HG03378 (cell line): Measurements from ENCODE around the gene M1AP.

ENCODE experiments used
- ATAC-seq: cut with Tn5 transposase; IDR thresholded peaks from one replicate; pipeline ENCODE4 v1.9.1; 2021; ENCODE audit warnings: mild to moderate bottlenecking, moderate library complexity; ENCODE audit not compliant: unreplicated experiment

Gene M1AP

DNA sequence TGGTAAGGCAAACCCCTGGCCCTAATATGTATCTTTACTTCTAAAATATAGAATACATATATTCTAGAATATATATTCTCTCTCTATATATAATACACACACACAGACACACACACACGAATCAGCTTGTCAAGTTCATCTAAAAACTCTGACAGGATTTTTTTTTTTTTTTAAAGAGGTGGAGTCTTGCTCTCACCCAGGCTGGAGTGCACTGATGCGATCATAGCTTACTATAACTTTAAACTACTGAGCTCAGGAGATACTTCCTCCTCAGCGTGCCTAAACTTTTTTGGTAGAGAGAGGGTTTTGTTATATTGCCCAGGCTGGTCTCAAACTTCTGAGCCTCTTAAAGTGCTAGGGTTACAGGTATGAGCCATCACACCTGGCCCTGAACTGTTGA lies 48.5 kb downstream of the M1AP start:
- no peak for ATAC-seq

DNA sequence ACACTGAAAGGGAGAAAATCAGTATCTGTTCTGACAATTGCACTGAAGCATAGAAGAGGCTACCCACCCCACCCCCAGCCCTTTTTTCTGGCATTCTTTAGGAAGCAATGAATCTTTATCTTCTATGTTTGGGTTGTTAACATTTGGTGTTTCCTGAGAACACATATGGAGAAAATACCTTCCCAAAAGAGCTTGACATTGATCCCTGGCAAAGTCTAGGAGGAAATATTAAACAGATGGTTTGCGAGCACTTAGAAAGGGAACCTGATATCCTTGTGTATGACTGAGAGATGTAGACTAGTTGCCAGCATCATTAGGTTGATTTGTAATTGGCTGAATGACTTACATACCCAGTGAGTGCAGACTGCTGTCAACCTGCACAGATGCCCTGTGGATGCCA lies 50.7 kb downstream of the M1AP start:
- ATAC-seq, result no peak

DNA sequence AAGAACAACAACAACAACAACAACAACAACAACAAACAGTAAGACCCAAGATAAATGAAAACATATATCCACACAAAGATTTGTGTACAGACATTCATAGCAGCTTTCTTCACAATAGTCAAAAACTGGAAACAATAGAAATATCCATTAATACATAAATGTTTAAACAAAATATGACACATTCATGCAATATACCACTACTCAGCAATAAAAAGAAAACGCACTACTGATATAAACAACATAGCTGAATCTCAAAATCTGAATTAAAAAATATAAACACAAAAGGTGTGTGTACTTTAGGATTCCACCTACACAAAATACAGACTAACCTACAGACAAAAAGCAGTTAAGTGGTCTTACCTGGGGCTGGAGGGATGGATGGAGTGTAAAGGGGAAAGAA lies 51.5 kb downstream of the M1AP start:
- no peak for ATAC-seq

DNA sequence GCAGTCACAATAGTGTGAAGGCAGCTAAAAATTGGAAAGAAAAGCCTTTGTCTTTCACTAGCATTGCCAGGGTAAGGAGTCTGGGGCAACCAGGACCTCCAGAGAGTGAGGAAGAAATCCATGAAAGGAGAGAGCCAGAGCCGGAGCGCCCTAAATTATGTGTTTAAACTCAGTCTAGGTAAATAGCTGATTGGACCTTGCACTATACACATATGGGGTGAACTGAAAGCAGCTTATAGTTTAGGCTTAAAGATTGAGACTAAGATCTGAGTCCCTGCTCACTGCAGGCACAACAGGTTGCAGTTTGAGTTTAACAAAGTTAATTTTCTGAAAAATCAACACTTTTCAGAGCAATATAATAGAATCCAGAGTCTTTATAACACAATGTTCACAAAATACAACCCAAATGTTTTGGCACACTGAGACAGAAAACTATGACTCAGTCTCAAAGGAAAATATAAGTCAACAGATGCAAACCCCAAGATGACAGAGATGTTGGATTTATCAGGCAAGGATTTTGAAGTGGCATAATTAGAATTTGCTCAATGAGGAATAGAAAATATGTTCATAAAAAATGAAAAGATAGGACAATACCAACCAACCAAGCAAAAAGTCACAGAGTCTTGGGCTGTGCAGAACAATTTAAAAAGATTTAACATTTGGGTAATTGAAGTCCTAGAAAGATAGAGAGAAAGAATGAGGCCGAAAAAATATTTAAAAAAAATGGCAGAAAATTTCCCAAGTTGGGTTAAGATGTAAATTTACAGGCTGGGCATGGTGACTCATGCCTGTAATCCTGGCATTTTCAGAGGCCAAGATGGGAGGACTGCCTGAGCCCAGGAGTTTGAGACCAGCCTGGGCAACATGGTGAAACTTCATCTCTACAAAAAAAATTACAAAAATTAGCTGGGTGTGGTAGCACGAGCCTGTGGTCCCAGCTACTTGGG lies 54.0 kb downstream of the M1AP start:
- ATAC-seq, result no peak

DNA sequence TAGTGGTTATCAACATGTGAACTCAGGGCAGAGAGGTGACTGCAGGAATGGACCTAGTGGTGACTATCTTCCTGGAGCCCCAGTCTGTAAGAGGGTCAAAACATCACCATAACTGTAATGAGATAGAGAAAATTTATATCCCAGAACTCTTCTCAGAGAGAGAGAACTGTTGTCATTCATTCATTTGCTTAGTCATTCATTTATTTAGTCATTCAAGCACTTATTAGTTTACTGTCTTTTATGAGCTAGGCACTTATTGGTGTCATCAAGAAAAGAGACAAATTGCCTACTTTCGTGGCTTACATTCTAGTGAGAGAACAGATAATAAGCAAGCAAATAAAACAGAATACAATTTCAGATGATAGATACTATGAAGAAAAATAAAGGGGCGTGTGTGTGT lies 59.5 kb downstream of the M1AP start:
- no peak for ATAC-seq

DNA sequence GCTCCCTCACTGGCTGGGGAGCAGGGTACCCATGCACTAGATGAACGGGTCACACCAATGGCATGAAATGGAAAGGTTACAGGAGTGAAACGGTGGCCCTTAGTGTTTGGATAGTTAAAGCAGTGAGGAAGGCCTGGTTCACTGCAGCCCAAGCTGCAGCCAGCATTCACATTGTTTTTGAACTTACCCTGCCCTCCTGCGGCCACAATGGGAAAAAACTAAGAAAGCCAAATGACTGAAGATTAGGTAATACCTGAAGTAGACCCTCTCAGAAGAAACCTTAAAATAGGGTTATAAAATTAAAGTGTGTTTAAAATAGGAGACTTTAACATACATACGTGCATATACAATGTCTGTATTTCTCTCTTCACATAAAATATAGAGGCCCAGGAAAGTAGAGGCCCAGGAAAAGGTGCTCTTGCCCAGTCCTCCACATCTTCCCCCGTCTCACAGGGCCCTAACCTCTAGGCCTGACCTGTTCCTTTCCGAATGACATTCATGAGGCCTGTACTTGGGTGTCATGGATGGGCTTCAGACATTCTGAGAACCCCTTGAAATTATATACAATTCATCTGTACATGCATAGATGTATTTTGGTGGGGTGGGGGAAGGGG lies 60.4 kb downstream of the M1AP start:
- peak; percentile 66 for ATAC-seq

DNA sequence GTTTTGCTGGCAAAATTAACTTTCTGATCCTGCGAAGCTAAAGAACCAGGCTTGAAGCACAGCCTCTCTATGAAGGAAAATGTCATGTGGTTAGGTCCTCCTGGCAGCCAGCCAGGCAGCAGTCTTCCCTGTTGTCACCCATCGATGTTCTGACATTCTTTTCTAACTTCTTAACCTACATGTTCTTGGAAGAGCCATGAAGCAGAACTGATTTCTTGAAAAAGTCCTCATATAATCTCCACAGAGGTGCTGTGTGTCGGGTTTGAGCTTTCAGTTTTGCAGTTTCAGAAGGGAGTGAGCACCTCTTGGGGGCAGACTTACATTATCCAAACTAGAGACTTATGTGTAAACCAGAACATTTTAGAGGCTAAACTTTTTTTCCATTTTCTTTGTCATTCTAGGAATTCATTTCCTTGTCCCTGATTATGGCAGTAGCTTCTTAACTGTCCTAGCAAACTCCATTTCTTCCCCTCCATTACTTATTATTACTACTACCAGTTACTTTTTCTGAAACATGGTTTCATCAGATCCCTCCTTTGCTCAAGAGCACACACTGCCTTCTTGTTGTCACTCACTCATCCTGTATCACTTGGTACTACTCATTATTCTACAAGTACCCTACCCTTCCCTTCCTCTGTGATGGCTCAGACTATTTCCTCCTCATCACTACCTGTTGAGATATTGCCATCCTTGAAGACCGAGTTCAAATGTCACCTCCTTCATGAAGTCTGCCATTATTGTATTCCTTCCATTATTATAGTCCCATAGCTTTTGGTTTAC lies 62.5 kb downstream of the M1AP start:
- peak; percentile 42 for ATAC-seq

DNA sequence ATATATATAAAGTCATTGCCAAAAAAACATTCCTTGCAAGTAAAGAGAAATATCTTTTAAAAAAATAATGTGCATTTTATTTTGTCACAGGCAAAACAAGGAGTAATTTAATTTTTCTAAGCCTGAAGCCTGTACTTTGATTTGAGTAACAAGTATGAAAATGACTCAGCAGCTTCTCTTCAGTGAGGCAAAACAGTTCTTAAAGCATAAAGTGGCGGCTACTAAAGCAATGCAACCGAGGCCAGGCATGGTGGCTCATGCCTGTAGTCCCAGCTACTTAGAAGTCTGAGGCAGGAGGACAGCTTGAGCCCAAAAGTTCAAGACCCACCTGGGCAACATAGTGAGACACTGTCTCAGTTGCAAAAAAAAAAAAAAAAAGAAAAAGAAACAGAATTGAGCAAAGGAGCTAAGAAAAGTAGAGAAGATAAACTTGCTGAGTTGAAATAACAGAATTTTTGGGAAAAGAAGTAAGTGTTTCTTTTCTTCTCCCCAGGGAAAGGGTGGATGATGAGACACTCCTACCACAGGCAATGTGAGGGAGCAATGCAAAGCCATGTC lies 64.0 kb downstream of the M1AP start:
- ATAC-seq, result peak; percentile 64

DNA sequence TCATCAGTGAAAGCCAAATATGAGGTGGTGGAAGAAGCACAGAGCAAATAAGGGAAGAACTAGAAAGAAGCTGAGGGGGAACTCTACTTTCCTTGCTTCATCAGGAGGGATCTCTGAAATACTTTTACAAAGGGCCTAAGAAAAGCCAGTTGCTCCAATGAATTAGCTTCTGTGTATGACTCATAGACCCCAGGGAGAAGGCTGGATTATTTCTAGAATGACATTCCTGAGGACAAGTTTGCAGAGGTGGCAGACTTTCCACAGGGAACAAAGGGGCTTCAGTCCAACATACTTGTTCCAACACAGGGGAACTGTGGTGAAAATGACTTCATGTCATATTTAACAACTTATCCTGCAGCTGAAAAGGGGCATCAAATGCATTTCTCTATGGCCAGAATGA lies 64.6 kb downstream of the M1AP start:
- no peak for ATAC-seq

DNA sequence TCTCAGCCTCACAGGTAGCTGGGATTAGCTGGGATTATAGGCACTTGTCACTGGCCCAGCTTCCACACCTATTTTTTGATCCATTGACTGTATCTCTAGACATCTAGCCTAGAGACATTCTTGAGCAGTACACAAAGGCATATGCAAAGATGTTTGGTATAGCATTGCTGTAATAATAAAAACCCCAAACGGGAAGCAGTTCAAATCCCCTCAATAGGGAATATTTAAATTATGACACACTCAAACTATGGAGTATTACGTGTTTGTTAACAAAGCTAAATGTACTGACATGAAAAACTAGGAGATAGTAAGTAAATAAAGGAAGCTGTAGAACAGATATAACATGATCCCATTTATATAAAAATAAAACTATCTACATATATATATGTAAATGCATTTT lies 65.9 kb downstream of the M1AP start:
- no peak for ATAC-seq

DNA sequence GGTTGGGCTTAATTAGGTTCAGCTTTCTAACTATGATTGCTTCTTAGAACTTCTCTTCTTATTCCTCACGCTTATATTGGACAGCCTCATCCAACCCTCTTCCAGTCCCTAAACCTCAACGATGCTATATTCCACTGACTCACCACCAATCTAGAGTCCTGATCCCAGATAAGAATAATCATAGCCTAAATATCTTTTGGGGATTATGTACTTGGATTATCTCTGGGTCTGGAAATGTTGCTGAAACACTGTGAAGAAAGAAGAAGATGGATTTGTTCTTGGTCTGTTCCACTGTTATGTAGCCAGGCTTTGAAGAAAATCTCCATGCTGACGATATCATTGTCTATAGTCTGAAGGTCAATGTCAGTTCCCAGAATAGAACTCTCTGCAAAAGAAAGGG lies 66.7 kb downstream of the M1AP start:
- ATAC-seq, result no peak

DNA sequence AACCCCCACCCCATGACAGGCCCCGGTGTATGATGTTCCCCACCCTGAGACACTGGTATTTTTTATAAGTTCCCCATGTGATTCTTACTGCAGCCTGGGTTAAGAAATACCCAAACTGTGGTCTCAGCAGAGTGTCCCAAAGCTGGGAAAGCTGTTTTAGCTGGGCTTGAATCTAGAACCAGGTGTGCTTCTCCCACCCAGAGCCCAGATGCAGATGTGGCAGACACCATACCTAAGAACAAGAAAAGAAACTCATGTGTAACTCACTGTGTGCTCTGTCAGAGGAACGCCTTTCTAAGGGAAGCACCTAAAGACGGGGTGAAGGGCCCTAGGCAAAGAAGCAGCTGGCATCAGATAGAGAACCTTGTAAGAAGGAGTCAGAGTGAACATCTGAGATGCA lies 69.7 kb downstream of the M1AP start:
- ATAC-seq, result no peak

DNA sequence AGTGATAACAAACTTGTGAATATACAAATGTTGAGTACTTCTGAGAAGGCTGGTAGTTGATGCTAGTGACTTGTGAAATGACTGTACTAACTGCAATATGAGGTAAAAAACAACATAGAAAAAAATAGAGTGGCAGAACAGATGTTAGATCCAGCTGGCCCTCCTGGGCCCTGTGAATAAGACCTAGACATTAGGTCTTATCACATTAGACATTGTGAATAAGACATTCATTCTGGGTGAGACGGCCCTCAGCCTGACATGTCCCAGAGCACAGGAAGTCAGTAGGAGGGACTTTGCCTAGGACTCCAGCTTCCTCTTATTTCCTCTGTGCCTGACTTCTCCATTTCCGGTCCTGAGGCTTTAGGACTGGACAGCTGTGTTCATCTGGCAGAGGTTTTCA lies 70.7 kb downstream of the M1AP start:
- ATAC-seq, result no peak

DNA sequence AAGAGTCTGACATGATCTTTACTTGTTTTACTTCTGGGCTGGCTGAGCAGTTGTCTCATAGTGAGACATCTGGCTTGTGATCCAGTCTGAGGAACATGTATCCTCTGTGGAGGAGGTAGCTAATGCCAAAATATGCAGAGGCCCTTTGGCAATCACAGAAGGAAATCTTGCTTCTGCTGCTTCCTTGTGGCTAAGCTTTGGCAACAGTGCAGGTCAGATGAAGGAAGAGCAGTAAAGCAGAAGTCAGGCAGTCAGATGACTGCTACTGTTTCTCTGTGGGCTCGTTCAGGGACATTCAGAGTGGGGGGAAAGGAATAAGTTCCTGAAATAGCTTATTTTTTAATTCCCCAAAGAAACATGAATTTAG lies 71.3 kb downstream of the M1AP start:
- ATAC-seq, result no peak

DNA sequence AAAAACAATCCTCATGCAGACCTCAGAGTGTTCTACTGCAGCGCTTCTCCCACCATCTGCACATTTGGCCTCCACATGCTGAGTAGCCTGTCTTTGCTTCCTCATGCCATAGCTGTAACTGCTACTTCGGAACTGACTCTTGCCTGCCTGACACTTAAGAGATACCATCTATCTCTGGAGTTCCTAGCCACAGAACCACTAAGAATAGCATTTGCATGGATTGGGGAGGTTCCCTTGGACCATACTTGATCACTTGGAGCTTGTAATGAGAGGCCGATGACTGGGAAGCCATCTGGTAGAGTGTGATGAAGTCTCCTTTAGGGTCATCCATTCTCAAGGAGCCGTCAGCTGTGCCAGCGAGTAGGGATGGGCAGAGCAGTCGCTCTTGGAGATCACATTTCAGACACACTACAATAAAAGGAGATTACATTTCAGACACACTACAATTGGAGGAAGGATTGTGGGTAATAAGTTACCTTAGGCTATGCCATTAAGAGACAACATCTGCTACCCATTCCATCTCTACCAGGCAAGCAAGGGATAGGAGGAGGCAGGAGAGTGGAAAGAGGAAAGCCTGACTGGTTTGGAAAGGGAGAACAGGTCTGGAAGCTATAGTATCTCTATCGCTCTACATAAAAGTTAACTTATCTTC lies 71.8 kb downstream of the M1AP start:
- no peak for ATAC-seq

DNA sequence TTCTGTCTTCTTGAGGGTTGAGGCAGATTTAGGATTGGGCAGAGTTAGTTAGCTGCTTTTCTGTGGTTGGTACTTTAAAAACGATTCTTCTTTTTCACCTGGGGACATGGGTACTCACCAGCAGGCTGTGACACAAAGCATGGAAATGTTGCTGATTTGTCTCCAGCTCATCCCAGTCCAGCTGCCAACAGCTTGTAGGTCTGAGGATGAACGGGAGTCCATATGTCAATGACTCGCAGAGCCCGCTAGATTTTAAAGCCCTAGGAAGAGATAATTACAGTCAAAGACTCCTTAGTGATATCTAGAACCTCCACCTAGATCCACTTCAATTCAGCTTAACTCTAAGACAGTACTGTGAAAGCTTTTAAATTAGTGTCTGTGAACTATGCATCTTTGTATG lies 72.8 kb downstream of the M1AP start:
- ATAC-seq, result no peak

DNA sequence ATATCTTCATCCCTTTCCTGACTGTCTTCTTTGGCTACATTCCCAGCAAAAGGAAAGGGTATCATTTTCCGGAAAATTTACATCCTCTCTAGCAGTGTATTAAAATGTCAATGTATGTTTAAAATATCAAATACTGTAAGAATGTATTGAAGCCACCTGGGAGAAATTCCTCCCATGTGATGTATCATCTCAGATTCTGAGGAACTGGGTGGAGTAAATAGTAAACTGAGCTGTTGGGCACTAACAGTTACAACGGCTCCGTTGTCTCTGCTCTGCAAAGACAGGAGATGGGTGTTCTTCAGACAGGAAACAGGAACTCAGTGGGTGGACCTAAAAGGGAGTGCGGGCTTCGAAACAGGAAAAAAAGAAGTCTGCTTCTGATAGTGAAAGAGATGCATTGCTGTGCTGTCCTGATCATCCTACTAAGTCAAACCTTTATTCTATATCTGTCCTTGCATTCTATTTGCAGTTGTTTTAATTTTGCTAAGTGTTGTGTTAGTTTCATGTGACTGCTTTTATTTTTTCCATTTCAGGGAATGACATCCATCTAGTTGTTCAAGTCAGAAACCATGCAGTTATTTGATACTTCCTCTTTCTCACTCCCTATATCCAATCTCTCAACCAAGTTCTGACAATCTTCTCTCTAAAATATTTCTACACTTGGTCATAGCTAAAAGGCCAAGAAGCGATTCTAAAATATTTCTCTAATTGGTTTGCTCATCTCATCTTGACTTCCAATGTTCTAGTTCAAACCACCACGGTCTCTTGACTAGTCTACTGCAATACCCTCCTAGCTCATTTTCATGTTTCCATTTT lies 74.2 kb downstream of the M1AP start:
- peak; percentile 30 for ATAC-seq

DNA sequence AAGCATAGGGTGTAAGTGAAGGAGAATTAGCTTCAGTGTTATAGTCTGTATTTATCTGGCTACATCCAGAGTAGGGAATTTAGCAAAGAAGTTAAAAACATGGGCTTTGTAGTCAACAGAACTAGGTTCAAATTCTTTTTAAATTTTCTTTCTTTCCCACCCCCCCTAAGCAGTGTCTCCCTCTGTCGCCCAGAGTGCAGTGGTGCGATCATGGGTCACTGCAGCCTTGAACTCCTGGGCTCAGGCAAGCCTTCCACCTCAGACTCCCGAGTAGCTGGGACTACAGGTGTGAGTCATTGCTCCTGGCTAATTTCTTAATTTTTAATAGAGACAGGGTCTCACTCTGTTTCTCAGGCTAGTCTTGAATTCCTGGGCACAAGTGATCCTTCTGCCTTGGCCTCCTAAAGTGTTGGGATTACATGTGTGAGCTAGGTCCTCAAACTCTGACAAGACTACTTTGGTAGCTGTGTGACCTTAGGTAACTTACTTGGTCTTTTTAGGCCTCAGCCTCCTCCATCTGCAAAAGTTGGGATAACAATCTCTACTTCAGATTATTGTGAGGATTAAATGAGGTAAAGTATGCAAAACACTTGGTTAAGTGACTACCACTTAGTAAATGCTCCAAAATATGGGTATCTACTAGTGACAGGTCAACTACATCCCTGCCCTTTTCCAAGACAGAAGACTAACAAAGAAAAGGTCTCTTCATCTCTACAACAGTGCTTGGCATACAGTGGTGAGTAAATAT lies 75.8 kb downstream of the M1AP start:
- no peak for ATAC-seq

DNA sequence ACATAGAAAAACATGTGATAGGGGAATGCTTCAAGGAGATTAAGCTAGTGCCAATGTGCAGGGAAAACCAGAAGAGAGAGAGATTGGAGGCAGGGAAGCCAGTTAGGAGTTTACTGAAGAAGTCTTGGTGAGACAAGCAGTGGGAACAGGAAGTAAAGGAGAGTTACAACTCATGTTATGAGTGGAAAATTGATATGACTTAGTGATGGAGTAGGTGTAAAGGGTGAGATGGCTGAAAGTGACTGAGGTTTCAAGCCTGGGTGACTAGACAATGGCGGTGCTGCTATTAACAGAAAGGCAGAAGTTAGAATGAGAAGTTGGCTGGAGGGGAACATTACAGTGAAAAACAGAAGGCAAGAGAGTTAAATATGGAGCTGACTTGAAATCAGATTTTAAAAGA lies 77.1 kb downstream of the M1AP start:
- ATAC-seq, result peak; percentile 72
